GM12891 (cell line): Measurements from ENCODE around the gene ZNF620.

ENCODE experiments used
- PAX5 ChIP-seq: IDR thresholded peaks from 2 replicates; pipeline ENCODE4 v1.6.1; 2011; ENCODE audit warnings: low read length, moderate library complexity, mild to moderate bottlenecking; ENCODE audit not compliant: insufficient read depth, severe bottlenecking
- POLR2A ChIP-seq: IDR thresholded peaks from 2 replicates; pipeline ENCODE4 v1.6.1; 2011; ENCODE audit warnings: low read depth, low read length, control low read depth
- POLR2AphosphoS5 ChIP-seq: IDR thresholded peaks from 2 replicates; pipeline ENCODE4 v1.6.1; 2011; ENCODE audit warnings: low read depth, low read length, control low read depth
- POU2F2 ChIP-seq: IDR thresholded peaks from 2 replicates; pipeline ENCODE4 v1.6.1; 2011; ENCODE audit warnings: low read depth, mild to moderate bottlenecking, control low read depth, low read length, moderate library complexity
- SPI1 ChIP-seq: IDR thresholded peaks from 2 replicates; pipeline ENCODE4 v1.6.1; 2011; ENCODE audit warnings: low read depth, low read length, control low read depth
- TAF1 ChIP-seq: IDR thresholded peaks from 2 replicates; pipeline ENCODE4 v1.6.1; 2011; ENCODE audit warnings: low read depth, low read length, control low read depth

DNA sequence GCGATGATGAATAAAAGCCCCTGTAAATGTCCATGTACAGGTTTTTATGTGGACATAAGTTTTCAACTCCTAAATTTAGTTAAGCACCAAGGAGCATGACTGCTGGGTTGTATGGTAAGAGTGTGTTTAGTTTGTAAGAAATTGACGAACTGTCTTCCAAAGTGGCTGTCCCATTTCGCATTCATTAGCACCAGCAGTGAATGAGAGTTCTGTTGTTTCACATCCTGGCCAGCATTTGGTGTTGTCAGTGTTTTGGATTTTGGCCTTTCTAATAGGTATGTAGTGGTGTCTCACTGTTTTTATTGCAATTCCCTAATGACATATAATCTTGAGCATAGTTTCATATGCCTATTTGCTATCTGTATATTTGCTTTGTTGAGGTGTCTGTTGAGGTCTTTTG, 22.6 kb downstream of the ZNF620 start:
- TF ChIP-seq POLR2A = no peak
- TF ChIP-seq TAF1 = no peak
- no peak for TF ChIP-seq POLR2AphosphoS5
- TF ChIP-seq SPI1 = no peak
- no peak for TF ChIP-seq POU2F2
- TF ChIP-seq PAX5 = no peak
